ENCODE results near the gene ZNF205.

ZNF205 gene

GRCh38 chr16:3112058-3112880, at the start of gene ZNF205:
ZNF205 (plus strand) TSS chr16:3112586; CDS start chr16:3113431, 845 bp downstream.
- no peak for TF ChIP-seq CTCF (IDR thresholded peaks at IDR 0.05; ENCODE audit: extremely low read depth, insufficient read depth, missing control alignments)
- in situ Hi-C loops (cut with MboI; ENCODE audit: low pct_unique_long_range_greater_than_20kb, low sequenced_read_pairs, unreplicated experiment): no loop called here
- no peak for DNase-seq (ENCODE audit: low spot score)

GRCh38 chr16:3063625-3064386, 48.6 kb upstream of the ZNF205 start:
- in situ Hi-C loops (cut with MboI; ENCODE audit: low pct_unique_long_range_greater_than_20kb, low sequenced_read_pairs, unreplicated experiment): loop anchor here (10.0 kb wide), 1 partner anchor 101 kb away; no protein-coding TSS in a partner anchor
- no peak for DNase-seq (ENCODE audit: low spot score)

GRCh38 chr16:3065069-3065741, 47.2 kb upstream of the ZNF205 start, which contains the start of gene IL32:
IL32 (plus strand) TSS chr16:3065640; CDS start chr16:3065812, 172 bp downstream.
- in situ Hi-C loops (cut with MboI; ENCODE audit: low pct_unique_long_range_greater_than_20kb, low sequenced_read_pairs, unreplicated experiment): loop anchor here (10.0 kb wide), 1 partner anchor 100 kb away; no protein-coding TSS in a partner anchor
- TF ChIP-seq CTCF (IDR thresholded peaks at IDR 0.05; ENCODE audit: extremely low read depth, insufficient read depth, missing control alignments): no peak
- peak; percentile 69 for DNase-seq (ENCODE audit: low spot score)

More at GRCh38 chr16:3063625-3064386, 48.6 kb upstream of the ZNF205 start:
- TF ChIP-seq CTCF (IDR thresholded peaks at IDR 0.05; ENCODE audit: extremely low read depth, insufficient read depth, missing control alignments): no peak

- in situ Hi-C loops (cut with MboI; ENCODE audit: low pct_unique_long_range_greater_than_20kb, low sequenced_read_pairs, unreplicated experiment): loop anchor here (10.0 kb wide), 1 partner anchor 99 kb away; no protein-coding TSS in a partner anchor
- TF ChIP-seq CTCF (IDR thresholded peaks at IDR 0.05; ENCODE audit: extremely low read depth, insufficient read depth, missing control alignments): no peak
- peak; percentile 27 for DNase-seq (ENCODE audit: low spot score)
Measured at GRCh38 chr16:3065742-3066439, 46.5 kb upstream of the ZNF205 start.

GRCh38 chr16:3066440-3066748, 46.0 kb upstream of the ZNF205 start:
- in situ Hi-C loops (cut with MboI; ENCODE audit: low pct_unique_long_range_greater_than_20kb, low sequenced_read_pairs, unreplicated experiment): loop anchor here (10.0 kb wide), 1 partner anchor 98 kb away; no protein-coding TSS in a partner anchor
- TF ChIP-seq CTCF (IDR thresholded peaks at IDR 0.05; ENCODE audit: extremely low read depth, insufficient read depth, missing control alignments): no peak
- DNase-seq (ENCODE audit: low spot score): no peak

All from GM13977 (cell line).